ENCODE data around the gene NKX2-4.
"Not testable (repeated sequence)": the region's sequence is repeated elsewhere in the genome, so short reads cannot be mapped to it uniquely, and the experiment has no call there.

NKX2-4 gene

DNA sequence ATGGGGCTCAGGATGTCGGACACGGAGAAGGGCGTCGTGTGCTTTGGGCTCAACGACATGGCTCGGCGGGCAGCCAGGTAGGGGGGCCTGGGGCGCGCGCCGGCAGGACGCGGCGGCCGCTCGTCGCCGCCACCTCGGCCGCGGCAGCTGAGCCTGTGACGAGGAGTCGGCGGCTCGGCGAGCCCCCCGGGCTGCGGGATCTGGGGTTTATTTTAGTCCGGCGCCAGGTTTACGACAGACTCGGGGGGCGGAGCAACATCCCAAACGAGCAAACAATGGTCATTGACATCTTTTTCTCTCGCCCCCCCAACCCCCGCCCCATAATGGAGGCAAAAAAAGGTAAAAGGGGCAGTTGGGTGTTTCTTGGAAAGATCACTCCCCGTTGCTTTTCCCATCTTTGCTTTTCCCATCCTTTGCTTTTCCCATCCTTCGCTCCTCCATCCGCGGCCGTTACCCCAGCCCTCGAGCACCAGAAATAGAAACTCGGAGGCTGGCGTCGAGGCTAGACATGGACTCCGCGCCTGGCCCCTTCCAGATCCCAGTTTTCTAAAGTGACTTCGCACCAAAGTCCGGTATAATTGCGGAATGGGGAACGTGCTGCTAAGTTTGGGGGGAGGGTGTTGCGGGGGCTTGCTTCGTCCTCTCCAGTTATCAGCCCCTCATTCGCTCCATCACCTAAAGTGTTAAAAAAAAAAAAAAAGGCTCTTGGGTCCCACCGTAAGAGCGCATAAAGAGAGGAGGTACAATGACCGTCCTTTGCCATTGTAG is at the start of gene NKX2-4:
Gene NKX2-4, minus strand, starts transcription at position 186 of the 768 bp plus-strand sequence. Its CDS starts 127 bp downstream, at position 59.
- no peak for DNase-seq (ENCODE audit: low read depth)

DNA sequence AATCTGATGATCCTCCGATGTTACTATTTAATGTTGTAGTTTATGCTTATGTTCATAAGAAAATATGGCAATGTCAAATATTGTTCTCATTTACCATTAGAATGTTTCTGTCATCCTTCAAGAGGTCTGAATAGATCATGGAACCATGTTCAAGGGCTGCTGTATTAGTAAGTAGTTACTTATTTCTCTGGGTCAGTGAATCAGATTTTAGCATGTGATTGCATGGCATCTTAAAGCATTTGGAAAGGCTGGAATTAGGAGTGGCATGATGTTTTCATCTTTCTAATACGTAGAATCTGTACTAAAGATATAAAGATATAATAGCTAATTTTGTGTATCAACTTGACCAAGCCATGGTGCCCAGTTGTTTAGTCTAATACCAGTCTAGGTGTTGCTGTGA is 40.5 kb upstream of the NKX2-4 start:
- DNase-seq (ENCODE audit: low read depth), result no peak

DNA sequence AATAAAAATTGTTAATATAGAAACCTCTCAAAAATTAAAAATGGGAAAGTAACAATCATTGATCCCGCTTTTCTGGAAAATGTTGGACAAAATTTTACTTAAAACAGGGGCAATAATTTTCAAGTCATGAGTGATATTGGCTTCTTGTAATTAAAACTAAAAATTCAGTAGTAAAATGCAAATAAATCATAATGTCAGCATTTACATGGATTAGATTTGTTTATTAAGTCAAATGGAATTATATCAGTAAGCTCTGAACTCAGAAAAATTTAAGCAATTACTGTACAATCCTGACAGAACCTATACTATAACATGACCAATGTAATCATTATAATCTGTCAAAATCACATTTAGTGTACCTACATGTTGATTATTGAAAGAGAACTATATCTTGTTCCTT is 39.9 kb upstream of the NKX2-4 start:
- no peak for DNase-seq (ENCODE audit: low read depth)

DNA sequence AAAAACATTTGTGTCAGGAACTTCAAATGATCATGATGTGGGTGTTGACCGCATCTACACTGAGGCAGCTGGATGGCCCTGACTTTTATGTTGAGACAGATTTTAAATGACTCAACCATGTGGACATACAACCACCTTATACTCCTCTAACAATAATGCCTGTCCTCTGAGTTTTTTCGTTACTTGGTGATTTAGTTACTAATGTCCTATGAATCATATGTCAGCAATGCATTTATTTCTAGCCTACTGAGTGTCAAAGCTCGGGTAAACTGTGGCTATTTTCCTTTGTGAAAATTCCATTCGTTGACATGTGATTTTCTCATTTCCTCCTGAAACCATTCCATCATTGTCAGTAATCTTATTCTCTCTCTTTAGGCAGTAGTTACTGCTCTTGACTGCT is 38.9 kb upstream of the NKX2-4 start:
- no peak for DNase-seq (ENCODE audit: low read depth)

DNA sequence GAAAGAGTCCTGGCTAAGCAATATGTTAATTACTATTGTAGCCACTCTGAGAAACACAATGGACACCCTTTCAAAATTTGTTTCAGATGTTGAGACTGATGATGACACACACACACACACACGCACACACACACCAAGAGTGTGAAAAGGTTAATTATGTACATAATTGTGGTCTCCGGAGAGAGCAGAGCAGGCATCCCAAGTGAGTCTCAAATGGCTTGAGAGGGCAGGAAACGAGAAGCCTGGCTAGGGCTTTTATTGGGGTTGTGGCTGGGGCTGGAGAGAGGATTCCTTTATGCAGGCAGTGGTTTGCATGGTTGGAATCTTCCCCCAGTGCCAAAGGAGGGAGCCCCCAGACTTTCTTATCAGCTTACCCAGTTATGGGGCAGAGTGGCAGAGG is 38.2 kb upstream of the NKX2-4 start:
- no peak for DNase-seq (ENCODE audit: low read depth)

DNA sequence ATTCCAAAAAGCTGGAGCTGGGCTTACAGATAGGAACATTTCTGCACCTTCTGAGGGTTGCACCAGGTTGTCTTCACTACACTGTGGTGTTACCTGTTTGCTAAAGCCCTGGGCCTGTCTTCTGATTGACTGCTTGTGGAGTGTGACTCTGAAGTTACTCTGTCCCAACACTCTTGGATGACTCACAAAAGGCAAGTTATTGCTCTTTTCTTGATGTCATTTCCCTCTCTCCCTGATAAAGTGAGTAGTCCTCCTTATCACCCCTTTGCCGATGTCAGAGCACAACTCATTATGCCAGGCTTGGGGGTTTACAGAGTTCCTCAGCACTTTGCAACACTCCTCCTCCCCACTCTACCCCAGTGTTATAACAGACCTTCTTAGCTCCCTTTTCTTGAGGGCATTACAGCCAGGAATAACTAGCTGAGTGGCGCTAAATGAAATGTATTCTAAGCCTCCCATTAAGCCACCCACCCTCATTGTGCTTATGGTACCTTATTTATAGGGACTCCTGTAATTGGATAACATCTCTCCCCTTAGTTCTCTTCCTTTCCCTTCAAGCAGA is 36.1 kb upstream of the NKX2-4 start:
- no peak for DNase-seq (ENCODE audit: low read depth)

DNA sequence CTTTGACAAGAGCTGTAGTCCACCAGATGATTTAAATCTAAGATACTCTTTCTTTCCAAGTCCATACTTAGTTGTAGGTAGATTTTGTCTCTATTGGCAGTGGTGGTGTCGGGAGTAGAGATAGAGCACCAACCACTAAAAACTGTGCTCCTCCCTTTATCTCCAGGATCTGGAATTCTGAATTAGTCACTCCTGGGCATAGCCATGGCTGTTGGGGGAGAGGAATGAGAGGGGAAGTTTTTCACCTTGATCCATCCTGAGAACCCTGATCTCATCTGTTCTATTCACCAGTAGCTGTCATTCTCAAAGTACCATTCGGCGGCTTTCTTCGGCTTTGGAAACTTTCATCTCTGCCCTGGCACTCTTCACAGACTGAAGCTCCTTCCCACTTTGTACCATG is 35.6 kb upstream of the NKX2-4 start:
- no peak for DNase-seq (ENCODE audit: low read depth)

DNA sequence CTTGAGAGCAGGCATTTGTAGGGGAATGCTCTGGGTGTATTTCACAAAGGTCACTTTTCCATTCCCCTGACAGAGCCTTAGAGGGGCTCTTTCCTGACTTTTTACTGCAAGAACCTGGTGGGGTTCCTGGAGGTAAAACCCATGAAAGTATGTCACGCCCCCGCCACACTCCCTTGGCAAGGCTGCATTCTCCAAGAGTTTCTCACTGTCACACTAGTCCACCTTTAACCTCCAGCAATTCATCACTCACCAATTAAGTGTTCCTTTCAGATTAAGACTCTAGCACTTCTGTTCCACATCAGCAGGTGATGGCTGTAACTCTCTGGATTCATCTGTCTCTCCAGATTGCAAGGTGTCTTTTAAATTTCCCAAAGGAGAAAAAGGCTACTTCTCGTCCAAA is 32.7 kb upstream of the NKX2-4 start:
- DNase-seq (ENCODE audit: low read depth), result no peak

DNA sequence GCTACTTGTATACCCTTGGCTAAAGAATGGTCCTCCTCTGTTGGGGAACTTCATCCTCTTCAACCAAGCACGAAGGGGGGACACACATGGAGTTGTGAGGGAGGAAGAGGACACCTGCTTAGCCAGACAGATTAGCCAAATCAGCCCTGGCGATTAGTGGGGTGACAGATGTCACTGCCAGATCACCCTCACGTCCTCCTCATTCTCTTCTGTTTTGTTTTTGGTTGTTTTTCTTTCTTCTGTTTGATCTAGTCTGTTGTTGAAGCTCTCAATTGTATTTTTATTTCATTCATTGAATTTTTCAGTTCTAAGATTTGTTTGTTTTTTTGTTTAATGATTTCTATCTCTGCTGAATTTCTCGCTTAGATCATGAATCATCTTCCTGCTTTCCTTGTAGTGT is 27.5 kb upstream of the NKX2-4 start:
- no peak for DNase-seq (ENCODE audit: low read depth)

DNA sequence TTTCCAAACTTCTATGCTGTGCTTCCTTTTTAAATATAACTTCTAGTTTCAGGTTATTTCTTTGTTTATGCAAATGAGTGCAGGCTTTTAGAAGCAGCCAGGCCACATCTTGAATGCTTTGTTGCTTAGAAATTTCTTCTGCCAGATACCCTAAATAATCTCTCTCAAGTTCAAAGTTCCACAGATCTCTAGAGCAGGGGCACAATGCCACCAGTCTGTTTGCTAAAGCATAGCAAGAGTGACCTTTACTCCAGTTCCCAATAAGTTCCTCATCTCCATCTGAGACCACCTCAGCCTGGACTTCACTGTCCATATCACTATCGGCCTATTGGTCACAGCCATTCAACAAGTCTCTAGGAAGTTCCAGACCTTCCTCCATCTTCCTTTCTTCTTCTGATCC is 26.4 kb upstream of the NKX2-4 start:
- DNase-seq (ENCODE audit: low read depth), result not testable (repeated sequence)

DNA sequence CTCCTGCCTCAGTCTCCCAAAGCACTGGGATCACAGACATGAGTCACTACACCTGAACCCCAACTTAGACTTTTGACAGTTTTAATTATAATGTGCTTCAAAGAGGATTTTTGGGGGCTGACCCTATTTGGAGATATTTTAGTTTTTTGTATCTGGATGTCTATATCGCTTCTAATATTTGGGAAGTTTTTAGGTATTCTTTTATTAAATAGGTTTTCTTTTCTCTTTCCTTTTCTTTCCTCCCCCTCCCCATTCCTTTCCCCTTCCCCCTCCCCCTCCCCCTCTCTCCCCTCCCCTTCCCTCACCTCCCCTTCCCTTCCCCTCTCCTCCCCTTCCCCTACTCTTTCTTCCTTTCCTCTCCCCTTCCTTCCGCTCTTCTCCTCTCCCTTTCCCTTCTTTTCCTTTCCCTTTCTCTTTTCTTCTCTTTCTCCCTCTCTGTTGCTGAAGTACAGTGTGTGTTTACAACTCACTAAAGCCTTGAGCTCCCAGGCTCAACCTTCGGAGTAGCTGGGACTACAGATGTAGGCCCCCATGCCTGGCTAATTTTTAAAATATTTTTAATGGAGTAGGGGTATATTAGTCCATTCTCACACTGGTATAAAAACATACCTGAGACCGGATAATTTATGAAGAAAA is 24.4 kb upstream of the NKX2-4 start:
- DNase-seq (ENCODE audit: low read depth), result no peak

DNA sequence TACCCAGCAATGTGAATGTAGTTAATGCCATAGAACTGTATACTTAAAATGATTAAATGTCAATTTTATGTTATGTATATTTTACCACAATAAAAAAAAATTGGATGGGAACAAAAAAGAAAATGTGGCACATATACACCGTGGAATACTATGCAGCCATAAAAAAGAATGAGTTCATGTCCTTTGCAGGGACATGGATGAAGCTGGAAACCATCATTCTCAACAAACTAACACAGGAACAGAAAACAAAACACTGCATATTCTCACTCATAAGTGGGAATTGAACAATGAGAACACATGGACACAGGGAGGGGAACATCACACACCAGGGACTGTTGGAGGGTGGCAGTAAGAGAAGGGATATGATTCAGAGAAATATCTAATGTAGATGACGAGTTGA is 21.8 kb upstream of the NKX2-4 start:
- not testable (repeated sequence) for DNase-seq (ENCODE audit: low read depth)

DNA sequence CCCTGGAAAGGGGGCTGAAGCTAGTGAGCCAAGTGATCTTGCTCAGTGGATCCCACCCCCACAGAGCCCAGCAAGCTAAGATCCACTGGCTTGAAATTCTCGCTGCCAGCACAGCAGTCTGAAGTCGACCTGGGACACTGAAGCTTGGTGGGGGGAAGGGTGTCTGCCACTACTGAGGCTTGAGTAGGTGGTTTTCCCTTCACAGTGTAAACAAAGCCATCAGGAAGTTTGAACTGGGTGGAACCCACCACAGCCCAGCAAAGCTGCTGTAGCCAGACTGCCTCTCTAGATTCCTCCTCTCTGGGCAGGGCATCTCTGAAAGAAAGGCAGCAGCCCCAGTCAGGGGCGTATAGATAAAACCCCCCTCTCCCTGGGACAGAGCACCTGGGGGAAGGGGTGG is 16.7 kb upstream of the NKX2-4 start:
- not testable (repeated sequence) for DNase-seq (ENCODE audit: low read depth)

DNA sequence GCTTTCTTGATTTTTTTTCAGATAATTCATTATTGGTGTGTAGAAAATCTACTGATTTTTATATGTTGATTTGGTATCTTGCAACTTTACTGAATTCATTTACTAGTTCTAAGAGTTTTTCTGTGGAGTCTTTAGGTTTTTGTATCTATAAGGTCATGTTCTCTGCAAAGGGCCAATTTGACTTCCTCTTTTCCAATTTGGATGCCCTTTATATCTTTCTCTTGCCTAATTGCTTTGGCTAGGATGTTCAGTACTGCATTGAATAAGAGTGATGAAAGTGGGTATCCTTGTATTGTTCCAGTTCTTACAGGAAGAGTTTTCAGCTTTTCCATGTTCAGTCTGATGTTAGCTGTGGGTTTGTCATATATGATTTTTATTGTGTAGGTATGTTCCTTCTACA is 14.4 kb upstream of the NKX2-4 start:
- DNase-seq (ENCODE audit: low read depth), result no peak

DNA sequence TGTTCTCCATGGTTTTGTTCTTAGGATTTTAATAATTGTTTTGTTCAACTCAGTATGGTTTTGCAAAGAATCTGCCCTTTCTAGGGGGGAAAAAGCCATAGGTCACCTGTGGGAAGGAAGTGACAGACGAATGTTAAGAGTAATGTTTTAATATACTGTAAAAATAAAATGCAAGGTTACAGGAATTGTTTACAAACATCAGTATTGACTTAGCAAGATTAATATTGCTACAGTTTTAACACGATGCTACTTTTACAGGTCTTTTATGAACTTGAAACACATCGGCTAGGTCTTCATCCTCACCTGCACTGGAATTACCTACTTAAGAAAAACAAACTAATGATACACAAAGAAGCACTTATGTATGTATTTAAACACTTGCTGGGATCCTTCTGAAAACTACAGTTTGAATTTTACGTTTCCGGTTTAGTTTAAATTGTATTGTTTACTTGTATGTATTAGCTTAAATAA is 1.7 kb upstream of the NKX2-4 start:
- DNase-seq (ENCODE audit: low read depth), result no peak

DNA sequence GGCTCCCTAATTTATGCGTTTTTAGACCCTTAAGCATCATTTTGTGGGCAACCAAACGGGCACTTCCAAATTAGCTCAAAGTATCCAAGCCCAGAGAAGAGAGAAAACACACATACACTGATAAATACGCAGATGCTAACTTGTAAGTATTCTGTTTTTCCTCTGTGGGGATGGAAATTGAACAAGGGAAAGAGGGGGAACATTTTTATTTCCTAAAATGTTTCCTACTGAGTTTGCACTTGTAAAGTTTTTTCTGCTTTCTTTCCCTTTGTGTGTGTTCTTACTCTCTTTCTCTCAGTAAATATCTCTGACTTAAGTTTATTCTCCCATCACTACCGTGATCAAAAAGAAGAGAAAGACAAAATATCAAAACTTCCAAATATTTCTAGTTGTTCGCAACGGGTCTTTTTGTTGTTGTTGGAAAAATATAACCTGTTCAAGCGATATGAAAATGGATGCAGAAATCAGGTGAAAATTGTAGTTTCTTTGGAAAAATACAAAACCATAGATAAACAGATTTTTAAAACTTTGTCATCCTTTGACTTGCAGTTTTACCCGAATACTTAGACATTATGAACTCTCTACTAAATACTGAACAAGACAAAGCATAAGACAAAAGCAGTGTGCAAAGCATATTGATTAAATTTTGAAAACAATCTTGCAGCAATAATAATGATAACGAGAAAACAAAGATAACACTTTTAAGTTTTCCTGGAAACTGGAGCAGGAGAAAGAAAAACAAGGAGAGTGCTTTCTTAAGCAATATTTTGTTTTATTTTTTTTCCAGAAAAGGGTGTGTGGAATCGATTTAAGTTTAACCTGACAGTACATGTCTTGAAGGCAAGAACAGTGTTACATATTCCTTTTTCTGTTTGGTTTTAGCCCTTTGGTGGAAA is 1.0 kb upstream of the NKX2-4 start:
- DNase-seq (ENCODE audit: low read depth), result no peak

DNA sequence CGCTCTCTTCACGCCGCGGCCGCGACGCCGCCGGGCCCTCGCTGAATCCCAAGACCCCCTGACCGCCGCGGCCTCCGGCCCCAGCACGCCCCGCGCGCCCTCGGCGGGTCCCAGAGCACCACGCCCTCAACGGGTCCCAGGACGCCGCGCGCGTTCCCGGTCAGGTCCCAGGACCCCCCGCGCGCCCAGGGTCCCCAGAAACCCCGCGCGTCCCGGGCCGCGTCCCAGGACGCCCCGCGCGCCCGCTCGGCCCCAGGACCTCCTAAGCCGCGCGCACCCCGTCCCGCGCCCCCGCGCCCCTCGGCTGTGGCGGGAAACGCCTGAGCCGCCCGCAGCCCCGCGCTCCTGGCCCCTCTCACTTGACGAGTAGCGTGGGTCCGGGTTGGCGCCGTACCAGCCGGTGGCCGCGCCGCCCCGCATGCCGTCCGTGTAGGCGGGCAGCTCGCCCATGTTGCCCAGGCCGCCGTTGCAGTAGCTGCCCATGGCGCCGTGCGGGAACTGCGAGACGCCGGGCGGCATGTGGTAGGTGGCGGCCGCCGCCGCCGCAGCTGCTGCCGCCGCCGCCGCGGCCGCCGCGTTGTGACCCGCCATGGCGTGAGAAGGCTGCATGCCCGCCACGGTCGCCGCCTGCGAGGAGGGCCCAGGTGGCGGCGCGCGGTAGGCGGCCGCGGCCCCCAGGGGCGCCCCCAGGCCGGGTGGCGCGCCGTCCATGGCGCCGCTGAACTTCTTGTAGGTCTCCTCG is 556 bp downstream of the NKX2-4 start:
- no peak for DNase-seq (ENCODE audit: low read depth)

DNA sequence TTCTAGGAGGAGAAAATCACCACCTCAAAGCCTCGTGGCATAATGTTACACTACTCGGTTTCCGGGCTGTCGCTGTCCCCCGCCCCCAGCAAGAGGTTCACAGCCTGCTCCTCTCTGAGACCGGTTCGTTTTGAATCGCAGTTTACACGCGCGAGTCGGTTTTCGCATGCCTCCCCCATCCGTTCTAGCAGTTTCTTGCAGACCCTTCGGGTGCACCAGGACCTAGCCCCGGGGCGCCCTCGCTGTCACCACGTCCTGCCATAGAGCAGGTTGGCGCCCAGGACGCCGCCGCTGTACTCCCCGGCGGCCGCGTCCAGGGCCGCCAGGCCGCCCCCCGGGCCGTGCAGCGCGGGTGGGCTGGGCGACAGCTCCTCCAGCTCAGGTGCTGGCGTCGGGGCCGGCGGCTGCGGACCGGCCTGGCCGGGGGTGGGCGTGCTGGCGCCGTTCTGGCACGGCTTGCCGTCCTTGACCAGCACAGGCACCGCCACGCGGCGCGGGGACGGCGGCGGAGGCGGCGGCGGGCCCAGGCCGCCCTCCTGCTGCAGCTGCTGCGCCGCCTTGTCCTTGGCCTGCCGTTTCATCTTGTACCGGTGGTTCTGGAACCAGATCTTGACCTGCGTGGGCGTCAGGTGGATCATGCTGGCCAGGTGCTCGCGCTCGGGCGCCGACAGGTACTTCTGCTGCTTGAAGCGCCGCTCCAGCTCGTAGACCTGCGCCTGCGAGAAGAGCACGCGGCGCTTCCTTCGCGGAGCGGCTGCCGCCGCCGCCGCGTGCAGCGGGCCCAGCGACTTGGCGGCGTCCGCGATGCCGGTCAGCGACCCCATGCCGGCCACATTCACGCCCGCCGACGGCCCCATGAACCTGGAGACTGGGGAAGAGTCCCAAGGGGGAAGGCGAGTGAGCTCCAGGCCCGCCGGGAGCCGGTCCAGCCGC is 1.4 kb downstream of the NKX2-4 start:
- no peak for DNase-seq (ENCODE audit: low read depth)

DNA sequence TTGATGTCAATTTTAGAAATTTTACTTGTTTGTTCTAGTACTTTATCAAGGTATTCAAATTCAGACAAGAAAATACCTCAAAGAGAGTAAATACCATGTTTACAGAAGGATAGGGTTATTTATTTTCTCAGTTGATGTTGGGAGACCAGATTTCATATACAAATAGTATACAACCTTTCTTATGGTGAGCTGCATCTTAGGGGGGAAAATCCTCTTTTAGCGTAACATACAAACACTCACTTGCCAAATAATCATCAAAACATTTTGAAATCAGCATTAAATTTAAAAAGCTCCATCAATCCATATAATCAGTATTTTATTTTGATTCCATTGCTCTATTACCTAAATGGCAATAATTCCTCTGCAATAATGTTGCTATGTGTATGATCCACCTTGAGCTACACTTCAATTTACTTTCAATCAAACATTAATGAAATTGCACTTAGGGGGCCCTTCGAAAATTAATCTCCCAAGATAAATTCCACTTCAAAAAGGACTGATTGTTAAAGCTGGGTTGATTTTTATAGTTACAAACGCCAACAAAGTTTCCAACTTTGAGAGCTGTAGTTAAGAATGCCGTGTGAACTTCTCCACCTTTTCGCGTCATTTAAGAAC is 2.2 kb downstream of the NKX2-4 start:
- DNase-seq (ENCODE audit: low read depth), result no peak

DNA sequence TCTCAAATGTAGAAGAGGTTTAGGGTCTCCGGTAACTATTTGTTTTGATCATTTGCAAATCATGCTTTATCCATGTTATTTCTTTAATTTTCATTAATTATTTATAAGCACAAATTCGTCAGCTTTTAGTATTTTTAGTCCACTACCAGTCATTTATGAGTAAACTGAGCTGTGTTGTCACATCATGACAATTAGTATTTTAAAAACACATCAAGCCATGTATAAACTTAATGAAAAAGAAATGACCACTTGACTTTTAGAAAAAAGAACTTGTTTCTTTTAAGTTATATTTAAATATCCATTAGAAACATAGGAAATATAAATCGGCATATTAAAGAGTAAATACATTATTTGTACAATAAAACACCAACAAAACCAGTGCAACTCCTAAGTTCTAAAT is 2.8 kb downstream of the NKX2-4 start:
- no peak for DNase-seq (ENCODE audit: low read depth)
